GM12801 (cell line): Measurements from ENCODE around the gene MED25.

Experiments
- CTCF ChIP-seq: IDR thresholded peaks from one replicate; pipeline ENCODE4 v1.5.1; 2011; ENCODE audit warnings: control low read depth; ENCODE audit not compliant: insufficient read length; ENCODE audit errors: extremely low read depth

MED25 gene

GRCh38 chr19:49788857-49789256, 29.2 kb upstream of the MED25 start:
- TF ChIP-seq CTCF, result no peak

- no peak for TF ChIP-seq CTCF
Measured at GRCh38 chr19:49790866-49791265, 27.2 kb upstream of the MED25 start.

- TF ChIP-seq CTCF, result no peak
Measured at GRCh38 chr19:49791776-49792445, 26.2 kb upstream of the MED25 start.

GRCh38 chr19:49792829-49793560, 25.1 kb upstream of the MED25 start:
- no peak for TF ChIP-seq CTCF

- TF ChIP-seq CTCF, result no peak
Measured at GRCh38 chr19:49793561-49793840, 24.6 kb upstream of the MED25 start.

- no peak for TF ChIP-seq CTCF
Measured at GRCh38 chr19:49795615-49796014, 22.5 kb upstream of the MED25 start.

GRCh38 chr19:49798574-49798973, 19.5 kb upstream of the MED25 start:
- no peak for TF ChIP-seq CTCF
